HG03565 (cell line): ENCODE data around the gene GORASP2.
"Not testable (repeated sequence)": the region's sequence is repeated elsewhere in the genome, so short reads cannot be mapped to it uniquely, and the experiment has no call there.

ENCODE experiments used
- ATAC-seq: cut with Tn5 transposase; IDR thresholded peaks from one replicate; pipeline ENCODE4 v1.9.1; 2021; ENCODE audit warnings: mild to moderate bottlenecking, moderate library complexity; ENCODE audit not compliant: unreplicated experiment

The GORASP2 gene

DNA sequence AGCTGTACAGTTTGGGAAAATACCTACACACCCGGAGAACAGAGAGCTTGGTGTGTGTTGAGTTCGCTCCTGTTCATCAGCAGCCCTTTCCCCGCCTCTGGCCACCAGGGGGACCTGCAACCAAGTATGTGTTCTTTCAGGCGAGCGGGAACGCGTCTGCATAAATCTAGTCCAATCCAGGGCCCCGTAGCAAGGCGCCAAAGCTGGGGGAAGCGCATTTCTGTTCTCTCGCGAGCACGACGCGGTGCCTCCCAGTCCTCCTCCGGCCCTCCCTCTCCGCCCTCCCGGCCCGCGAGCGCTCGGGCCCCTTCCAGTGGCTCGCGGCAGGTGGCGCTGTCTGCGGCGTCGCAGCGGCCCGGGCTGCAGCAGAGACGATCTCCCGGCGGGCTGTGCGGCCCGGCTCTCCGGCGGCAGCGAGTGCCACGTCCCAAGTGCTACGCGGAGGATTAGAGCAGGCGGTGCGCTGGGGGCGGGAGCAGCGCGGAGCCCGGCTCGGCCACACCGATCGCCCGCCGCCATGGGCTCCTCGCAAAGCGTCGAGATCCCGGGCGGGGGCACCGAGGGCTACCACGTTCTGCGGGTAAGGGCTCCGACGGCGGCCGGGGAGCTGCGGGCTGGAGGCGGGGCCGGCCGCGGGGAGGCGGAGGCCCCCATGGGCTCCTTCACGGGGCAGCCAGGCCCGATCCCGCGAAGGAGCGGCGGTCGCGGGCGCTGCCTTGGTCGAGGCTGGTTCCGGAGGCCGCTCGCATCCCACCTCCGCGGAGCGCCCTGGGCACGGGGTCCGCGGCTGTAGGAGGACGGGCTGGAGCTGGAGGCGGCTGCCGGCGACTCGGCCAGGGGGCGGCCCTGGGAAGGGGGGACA lies at the start of gene GORASP2:
GORASP2 (plus strand) TSS at position 430 of the 862 bp plus-strand sequence; CDS start at position 518, 88 bp downstream.
- ATAC-seq, result peak; percentile 82

DNA sequence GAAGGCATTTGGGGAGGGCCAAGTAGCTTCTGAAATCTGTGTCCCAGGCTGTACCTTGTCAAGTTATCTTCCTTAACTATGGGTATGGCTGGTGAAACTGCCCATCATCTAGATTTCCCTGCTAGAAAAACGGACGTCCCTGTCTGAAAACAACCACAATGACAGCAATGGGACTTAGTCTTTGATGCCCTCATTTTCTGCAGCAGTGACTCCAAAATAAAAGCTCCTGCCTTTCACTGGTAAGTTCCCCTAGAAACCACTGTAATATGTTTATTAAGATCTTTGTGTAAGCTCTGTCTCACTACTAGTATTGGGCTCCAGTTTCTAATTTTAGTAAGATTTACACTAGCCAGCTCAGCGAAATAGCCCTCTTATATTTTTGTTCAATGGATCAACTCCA lies 47.2 kb upstream of the GORASP2 start:
- ATAC-seq, result no peak

GRCh38 chr2:170882758-170883157 lies 46.3 kb upstream of the GORASP2 start:
- no peak for ATAC-seq

GRCh38 chr2:170883683-170884082 lies 45.4 kb upstream of the GORASP2 start:
- ATAC-seq, result no peak

DNA sequence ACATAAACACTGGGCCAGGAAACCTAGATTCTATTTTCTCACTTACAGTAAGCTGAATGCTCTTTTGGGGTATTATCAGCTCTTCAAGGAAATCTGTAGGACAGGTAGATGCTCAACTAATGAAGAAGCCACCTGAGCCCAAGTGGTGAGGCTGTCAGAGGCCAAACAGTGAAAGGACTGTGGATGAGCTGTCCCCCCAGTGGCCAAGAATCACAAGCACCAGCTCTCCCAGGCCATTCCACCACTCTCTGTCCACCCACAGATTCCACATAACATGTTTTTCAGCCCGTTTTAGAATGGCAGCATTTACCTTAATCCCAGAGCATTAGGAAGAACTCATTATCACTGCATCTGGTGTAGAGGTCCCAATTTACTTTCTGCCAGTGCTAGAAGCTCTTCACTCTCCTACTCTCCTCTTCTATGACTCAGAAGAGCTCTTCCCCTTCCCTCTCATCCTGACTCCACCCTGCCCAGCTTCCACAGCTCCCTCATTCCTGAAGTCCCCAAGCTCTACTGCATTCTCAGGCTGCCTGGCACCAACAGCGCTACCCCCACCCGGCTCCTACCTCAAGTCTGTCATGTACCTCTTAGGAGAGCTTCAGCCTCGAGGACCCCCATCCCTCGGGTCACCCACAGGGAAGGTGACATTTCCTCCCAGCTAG lies 43.8 kb upstream of the GORASP2 start:
- no peak for ATAC-seq

DNA sequence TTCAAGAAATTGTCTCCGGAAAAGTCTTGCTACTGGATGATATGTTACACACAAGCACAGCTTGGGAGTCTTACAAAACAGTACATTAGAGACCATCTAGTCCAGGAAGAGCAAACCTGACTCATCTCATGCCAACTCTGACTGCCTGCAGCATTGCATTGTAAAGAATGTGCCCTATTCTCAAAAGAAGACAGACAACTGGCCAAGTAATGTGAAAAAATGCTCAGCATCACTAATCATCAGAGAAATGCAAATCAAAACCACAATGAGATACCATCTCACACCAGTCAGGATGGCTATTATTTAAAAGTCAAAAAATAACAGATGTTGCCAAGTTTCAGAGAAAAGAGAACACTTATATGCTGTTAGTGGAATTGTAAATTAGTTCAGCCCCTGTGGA lies 42.7 kb upstream of the GORASP2 start:
- ATAC-seq, result no peak

- ATAC-seq, result no peak
Observed at GRCh38 chr2:170887496-170887895, 41.6 kb upstream of the GORASP2 start.

DNA sequence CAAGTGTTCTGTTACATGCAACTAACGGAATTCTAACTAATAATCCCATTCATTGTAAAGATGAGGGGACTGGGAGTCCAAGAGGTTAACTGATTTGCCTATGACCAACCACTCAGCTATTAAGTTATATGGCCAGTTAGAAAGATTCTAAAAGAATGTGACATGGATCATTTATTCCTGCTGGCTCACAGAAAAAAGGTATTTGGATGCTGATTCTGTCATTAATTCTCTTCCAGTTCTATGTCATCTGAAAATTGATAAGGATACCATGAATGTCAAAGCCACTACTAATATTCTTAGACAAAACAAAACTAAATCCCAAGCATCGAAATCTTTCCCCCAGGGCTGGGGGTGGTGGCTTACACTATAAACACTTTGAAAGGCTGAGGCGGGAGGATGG lies 41.2 kb upstream of the GORASP2 start:
- ATAC-seq, result no peak

DNA sequence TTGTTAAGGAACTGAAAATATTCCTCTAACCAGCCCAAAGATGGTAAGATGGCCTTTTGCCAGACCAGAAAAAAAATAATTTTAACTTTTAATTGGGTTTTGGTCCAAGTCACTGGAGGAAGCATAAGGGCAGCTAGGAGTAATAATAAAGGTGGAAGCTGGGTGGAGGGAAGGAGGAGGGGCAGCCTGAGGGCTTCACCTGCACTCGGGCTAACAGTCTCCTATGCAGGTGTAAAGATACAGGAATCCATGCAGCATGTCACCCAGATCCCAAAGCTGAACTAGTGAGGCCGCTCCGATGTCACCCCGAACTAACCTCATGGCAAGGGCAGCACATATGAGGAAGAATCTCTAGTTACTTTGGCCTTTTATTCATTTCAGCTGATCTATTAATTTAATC lies 37.2 kb upstream of the GORASP2 start:
- ATAC-seq, result no peak

DNA sequence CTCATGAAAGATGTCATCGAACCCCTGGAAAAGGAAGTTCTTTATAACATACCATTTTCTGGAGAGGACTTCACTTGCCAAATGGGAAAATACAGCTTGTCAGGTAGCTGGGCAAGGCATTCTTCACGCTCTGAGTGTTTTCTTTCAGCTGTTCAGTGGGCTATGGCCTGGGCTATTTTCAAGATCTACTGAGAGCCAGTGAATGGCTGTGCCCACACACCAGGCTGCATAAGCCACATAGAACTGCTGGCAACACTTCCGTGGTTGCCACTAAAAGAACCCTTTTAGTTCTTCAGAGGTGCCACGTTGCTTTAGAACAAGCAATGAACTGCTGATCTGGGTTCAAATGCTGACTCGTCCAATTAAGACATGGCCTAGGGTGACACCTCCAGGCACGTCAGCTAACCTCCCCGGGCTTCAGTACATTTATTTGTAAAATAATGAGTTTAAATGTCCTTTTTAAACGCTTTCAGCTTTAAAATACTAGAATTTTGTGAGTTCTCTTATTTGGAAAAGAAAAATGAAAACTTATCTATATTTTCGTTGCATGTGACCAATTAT lies 36.6 kb upstream of the GORASP2 start:
- ATAC-seq, result no peak

DNA sequence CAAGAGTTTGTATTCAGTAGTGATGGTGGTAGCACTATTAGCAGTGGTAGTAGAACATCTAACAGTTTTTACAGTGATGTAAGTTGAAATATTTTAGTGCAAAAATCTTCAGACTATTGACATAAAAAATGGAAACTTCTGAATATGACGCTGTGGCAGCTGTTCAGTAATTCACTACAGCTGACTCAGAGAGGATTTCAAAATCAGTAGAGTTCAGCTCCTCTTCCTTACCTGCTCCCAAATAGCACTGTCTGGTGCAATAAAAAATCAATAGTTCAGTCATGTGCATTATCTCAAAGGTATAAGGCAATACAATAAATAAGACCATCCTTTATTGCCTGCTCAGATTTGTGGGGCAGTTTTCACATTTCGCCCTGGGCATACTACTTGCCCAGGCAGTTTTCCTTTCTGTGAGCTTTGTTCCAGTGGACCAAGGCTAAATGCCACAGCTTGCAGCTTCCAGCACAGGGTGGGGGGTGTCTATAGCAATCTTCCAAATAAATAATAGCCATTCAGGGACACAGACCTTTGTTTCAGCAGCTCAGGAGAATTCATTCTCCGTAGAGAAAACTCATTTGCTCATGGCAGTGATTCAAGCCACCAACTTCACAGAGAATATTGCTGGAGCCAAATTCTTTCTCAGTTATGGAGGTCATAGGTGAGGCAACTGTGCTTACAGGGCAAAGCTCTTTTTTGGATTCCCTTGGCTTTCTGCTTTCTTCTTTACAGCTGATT lies 33.9 kb upstream of the GORASP2 start:
- ATAC-seq, result no peak

GRCh38 chr2:170896622-170897021 lies 32.4 kb upstream of the GORASP2 start:
- no peak for ATAC-seq

DNA sequence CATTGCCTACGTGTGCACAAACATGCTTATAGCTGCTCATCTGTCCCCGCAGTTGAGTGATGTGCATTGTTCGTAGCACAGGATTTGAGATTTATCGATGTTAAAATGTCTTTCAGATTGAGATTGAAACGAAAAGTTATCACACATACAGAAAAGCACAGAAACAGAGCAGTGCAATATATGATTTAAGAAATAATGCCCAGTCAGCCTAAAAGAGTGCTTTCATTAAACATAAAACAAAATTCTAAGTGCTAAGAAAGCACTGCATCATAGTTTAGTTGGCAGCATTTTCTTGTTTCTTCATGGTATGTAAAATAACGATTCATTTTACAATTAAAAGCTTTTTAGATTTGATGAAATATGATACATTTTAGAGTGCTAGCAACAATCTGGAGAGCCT lies 31.9 kb upstream of the GORASP2 start:
- ATAC-seq, result no peak

- ATAC-seq, result no peak
Observed at GRCh38 chr2:170905864-170906263, 23.2 kb upstream of the GORASP2 start.

GRCh38 chr2:170911314-170911889 lies 17.7 kb upstream of the GORASP2 start:
- no peak for ATAC-seq

DNA sequence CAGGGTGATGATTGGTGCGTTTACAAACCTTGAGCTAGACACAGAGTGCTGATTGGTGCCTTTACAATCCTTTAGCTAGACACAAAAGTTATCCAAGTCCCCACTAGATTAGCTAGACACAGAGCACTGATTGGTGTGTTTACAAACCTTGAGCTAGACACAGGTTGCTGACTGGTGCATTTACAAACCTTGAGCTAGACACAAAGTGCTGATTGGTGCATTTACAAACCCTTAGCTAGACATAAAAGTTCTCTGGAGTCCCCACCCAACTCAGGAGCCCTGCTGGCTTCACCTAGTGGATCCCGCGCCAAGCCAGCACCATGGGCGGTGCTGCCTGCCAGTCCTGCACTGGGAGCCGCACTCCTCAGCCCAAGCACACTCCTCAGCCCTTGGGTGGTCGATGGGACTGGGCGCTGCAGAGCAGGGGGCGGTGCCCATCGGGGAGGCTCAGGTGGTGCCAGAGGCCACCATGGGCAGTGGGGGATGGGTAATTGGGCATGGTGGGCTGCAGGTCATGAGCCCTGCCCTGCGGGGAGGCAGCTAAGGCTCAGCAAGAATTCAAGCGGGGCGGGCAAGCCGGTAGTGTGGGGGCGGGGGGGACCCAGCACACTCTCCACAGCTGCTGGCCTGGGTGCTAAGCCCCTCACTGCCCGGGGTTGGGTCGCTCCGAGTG lies 13.9 kb upstream of the GORASP2 start:
- ATAC-seq, result not testable (repeated sequence)

DNA sequence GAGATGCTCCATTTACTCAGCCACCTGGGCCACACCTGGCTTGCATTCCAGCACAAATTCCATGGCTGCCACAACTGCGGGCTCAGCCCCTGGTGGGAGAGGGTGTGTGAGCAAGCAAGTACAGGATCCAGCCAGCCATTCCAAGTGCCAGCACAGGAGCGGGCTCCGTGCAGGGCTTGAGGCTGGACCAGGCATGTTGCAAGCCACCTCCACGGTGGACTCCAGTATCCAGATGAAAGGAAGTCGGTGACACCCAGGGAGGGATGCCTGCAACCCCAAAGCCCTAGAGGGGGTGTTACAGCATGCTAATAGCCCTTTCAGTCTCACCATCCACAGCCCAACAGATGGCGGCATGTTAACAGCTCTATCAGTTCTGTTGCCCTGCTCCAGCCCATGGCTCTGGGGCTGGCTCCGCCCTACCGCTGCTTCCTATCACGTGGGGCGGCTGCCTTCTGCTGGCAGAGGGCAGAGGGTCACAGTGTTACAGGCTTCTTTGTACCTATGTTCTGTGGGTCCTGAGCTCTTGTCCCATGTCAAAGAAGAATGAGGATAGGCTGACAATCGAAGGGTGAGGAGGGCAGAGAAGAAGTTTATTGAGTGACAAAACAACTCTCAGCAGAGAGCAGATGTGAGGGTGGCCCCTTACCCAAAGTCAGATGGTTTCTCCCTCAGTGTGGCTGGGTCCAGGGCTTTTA lies 11.7 kb upstream of the GORASP2 start:
- no peak for ATAC-seq

DNA sequence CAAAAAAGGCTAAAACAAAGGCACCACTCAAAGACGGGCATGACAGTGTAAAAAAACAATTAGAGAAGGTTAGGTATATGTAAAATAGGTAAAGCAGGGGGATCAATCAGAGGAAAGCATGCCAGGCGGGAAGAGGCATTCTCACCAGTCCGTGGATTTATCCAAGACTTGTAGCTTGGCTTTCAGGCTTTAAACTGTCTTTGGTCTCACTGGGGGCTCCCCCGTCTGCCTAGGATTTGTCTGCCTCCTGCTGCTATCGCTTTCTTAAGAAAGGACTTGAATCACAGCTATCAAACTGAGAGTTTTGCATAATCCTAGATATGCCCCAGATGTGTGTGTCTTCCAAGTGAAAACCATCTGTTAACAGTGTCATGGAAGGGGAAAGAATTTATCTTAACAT lies 11.1 kb upstream of the GORASP2 start:
- no peak for ATAC-seq

DNA sequence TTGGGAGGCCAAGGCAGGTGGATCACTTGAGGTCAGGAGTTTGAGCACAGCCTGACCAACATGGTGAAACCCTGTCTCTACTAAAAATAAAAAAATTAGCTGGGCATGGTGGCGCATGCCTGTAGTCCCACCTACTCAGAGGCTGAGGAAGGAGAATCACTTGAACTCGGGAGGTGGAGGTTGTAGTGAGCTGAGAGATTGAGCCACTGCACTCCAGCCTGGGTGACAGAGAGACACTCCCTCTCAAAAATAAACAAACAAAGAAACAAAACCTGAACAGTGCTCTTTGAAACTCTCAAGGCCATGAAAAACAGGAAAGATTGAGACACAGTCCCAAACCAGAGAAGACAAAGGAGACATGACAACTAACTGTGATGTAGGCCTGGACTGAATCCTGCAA lies 7.2 kb upstream of the GORASP2 start:
- ATAC-seq, result not testable (repeated sequence)
